GM20000 (cell line): ENCODE data around the gene ZC2HC1B.

Experiments used
- DNase-seq: peaks from one replicate; pipeline ENCODE4 v3.0.0; 2012; ENCODE audit warnings: low spot score
- CTCF ChIP-seq: IDR thresholded peaks from 2 replicates; pipeline ENCODE4 v1.5.1; 2012; ENCODE audit warnings: mild to moderate bottlenecking, control low read depth; ENCODE audit errors: extremely low read depth, missing control alignments

The ZC2HC1B gene

GRCh38 chr6:143885116-143885515 is 20.8 kb downstream of the ZC2HC1B start:
- DNase-seq: no peak
- no peak for TF ChIP-seq CTCF

DNA sequence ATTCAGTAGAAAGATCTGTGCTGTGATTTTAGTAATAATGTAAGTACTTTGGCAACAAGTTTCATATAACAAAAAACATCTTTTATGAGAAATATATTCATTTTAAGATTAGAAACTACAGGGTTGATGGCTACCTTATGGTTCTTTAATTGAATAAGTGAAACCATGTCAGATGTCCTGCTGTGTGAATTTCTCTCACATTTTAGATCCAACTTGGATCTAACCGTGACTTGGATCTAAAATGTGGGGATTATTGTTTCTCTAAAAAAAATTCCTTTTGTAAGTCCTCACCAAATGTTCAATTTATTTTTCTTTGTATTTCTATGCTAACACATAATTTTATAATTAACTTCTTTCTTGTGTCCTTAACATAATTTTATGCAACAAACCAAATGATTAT is 30.4 kb downstream of the ZC2HC1B start:
- no peak for TF ChIP-seq CTCF

GRCh38 chr6:143896126-143896860 is 32.0 kb downstream of the ZC2HC1B start:
- DNase-seq: no peak
- no peak for TF ChIP-seq CTCF

More for the DNA sequence above, 30.4 kb downstream of the ZC2HC1B start:
- no peak for DNase-seq

DNA sequence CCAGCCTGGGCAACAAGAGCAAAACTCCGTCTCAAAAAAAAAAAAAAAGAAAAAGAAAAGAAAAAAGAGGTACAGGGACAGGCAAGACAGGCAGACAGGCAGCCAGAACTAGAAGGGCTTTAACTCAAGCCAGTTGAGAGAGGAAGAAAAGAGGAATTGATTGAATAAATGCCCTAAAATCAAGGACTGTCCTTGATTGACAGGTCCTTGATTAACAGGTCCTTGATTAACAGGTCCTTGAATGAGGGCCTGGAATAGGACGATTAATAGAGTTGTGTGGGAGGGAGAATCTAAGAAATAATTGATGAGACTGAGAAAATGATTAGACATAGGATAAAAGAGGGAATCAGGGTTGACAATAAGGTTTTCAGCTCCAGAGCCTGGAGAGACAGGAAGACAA is 36.1 kb downstream of the ZC2HC1B start:
- no peak for DNase-seq
- no peak for TF ChIP-seq CTCF

- TF ChIP-seq CTCF: no peak
- DNase-seq: peak; percentile 61
Observed at GRCh38 chr6:143901885-143902750, 37.8 kb downstream of the ZC2HC1B start.

DNA sequence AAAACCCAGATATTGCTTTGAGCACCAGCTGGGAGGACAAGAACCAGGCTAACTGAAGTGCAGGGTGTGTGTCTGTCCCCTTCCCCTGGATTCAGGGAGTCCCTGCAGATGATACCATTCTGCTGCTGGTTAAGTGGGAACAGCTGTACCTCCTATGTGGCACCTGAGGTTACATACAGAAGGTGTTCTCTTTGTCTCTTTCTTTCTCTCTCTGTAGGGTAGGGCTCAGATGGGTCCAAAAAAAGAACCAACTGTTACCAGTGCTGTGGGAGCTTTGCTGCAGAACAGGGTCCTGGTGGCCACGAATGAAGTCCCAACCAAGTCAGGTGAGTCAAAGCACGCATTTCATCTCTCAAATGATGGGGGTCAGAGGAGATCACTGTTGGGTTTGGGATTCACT is 38.6 kb downstream of the ZC2HC1B start:
- no peak for TF ChIP-seq CTCF

DNA sequence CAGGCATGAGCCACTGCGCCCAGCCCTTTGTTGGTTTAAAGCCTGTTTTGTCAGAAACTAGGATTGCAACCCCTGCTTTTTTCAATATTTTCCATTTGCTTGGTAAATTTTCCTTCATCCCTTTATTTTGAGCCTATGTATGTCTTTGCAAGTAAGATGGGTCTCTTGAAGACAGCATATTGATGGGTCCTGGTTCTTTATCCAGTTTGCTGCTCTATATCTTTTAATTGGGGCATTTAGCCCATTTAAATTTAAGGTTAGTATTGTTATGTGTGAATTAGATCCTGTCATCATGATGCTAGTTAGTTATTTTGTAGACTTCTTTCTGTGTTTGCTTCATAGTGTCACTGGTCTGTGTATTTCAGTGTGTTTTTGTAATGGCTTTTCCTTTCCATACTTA is 46.8 kb downstream of the ZC2HC1B start:
- no peak for DNase-seq
- TF ChIP-seq CTCF: no peak

More for the DNA sequence above, 38.6 kb downstream of the ZC2HC1B start:
- DNase-seq: no peak
